Activated B cell treated with CpG ODN at 0.5 μM for 24 hours (primary cell): Measurements from ENCODE around the gene OTOS. TPM values are rescaled to one million over a fixed set of nuclear protein-coding genes. Genes with fewer than 3 reads are reported as not detected.

Experiments used
- ATAC-seq: fragments of 200-7000 bp; cut with Tn5 transposase; one replicate; pipeline ENCODE4 v1.10.0; 2021; ENCODE audit warnings: low read depth, mild to moderate bottlenecking, moderate library complexity
- CTCF ChIA-PET: fragments of 350-600 bp; sonication (Branson Sonifier 250); formaldehyde crosslinking; loops from one replicate; lab custom pipeline; 2021; ENCODE audit warnings: antibody characterized with exemption; lab: Charles Lee
- POLR2A ChIA-PET: fragments of 350-600 bp; sonication (Branson Sonifier 250); formaldehyde crosslinking; loops from one replicate; lab custom pipeline; 2021; ENCODE audit warnings: antibody characterized with exemption; lab: Charles Lee
- DNase-seq: peaks from one replicate; pipeline ENCODE4 v3.0.0; 2022
- H3K27ac Mint-ChIP-seq: one replicate; pipeline ENCODE4 v1.8.0; 2020; ENCODE audit warnings: mixed read lengths
- H3K27me3 Mint-ChIP-seq: one replicate; pipeline ENCODE4 v1.8.0; 2021; ENCODE audit warnings: mixed read lengths
- H3K36me3 Mint-ChIP-seq: one replicate; pipeline ENCODE4 v1.8.0; 2021; ENCODE audit warnings: low read depth, mixed read lengths
- H3K4me1 Mint-ChIP-seq: one replicate; pipeline ENCODE4 v1.8.0; 2021; ENCODE audit warnings: mixed read lengths
- H3K4me3 Mint-ChIP-seq: one replicate; pipeline ENCODE4 v1.8.0; 2020; ENCODE audit warnings: mild to moderate bottlenecking, mixed read lengths
- H3K9me3 Mint-ChIP-seq: one replicate; pipeline ENCODE4 v1.8.0; 2020; ENCODE audit warnings: mixed read lengths
- CTCF ChIP-seq: fragments of 200-600 bp; IDR thresholded peaks from one replicate; pipeline ENCODE4 v1.8.0; 2022; ENCODE audit warnings: antibody characterized with exemption, mild to moderate bottlenecking
- intact Hi-C: fragments of 100-400 bp; cut with micrococcal nuclease; formaldehyde crosslinking; loops from one replicate; pipeline ENCODE4 v1.15.1; 2024
- total RNA-seq: library from RNA; stranded (reverse); gene quantifications from 2 replicates; pipeline ENCODE4 v1.2.3, GENCODE V29; 2022

OTOS gene
- total RNA-seq, 1 donor from 2014 or later, result not detected

DNA sequence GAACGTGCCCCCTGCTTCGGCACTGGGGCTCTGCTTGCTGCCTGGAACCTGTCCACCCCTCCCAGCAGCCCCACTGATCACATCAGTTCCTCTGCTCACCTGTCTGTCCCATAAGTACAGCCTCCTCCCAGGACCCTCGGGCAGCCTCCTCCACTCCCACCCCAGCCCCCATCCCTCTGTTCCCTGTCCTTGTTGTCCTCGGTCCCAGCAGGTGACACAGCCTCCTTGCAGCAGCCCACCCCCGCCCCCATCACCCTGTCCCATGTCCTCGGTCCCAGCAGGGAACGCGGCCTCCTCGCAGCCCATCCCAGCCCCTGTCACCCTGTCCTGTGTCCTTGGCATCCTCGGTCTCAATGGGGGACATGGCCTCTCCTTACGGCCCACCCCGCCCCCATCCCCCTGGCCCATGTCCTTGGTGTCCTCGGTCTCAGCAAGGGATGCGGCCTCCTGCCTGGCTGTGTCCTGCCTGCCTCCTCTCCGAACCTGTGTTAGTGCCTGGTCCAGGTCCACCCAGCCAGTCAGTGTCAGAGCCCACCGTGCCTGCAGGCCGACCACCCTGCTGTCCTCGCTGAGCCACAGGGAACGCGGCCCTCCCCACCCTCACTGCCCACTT lies 4.3 kb upstream of the OTOS start:
- H3K27me3 Mint-ChIP-seq, result peaks cover 15% of the 10 kb centered on the region
- ChIA-PET POLR2A (no interaction called here), CTCF (interaction anchor here (1.1 to 8.1 kb wide), 3 partner anchors 81 to 1111 kb away, joined by 6 to 106 read pairs (median 9); no protein-coding TSS in a partner anchor)
- intact Hi-C loops, result loop anchor here (1.0 to 10.0 kb wide), 3 partner anchors 83 to 1357 kb away; no protein-coding TSS in a partner anchor
- no peak overlapping the region for H3K27ac Mint-ChIP-seq
- H3K36me3 Mint-ChIP-seq, result no peaks in the 10 kb centered on the region
- DNase-seq (no peak), ATAC-seq (no peak)
- TF ChIP-seq CTCF, result no peak
- no peak overlapping the region for H3K4me3 Mint-ChIP-seq
- peaks cover 1% of the 10 kb centered on the region for H3K4me1 Mint-ChIP-seq
- no peaks in the 10 kb centered on the region for H3K9me3 Mint-ChIP-seq

DNA sequence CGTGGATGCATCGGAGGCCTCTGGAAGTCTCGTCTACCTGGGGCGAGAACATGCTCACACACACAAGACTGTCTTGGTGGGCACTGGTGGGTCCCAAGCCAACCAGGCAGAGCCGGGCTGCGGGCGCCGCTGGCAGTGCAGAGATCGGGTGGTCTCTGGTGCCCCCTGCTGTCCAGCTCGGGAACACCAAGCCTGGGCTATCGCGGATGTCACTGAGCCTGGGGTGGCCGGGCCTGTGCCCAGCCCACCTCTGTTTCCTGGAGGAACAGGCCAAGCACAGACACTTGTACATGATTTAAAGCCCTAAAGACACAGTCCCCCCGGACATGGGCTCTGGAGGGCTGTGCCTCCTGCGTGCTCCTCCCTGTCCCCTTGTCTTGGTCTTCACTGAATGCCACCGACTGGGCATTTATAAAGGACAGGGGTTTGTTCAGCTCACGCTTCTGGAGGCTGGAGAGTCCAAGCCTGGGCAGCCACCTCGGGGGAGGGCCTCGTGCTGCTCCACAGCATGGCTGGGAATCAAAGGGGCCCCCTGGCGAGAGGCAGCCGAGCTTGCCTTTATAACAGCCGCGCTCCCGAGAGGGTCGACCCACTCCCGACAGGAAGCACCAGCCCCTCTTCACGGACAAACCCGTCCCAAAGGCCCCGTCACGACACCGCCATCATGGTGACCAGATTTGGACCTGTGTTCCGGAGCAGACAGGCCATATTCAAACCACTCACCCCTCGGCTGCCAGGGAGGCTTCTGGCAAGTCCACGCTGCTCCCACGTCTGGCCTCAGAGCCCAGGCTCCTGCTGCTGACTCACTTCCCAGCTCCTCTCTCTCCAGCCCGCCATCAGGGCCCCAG lies 3.6 kb upstream of the OTOS start:
- POLR2A ChIA-PET, result interaction anchor here (0.7 kb wide), 1 partner anchor 736 kb away, joined by 3 read pairs; no protein-coding TSS in a partner anchor
- peaks cover 1% of the 10 kb centered on the region for H3K4me1 Mint-ChIP-seq
- intact Hi-C loops, result loop anchor here (1.0 to 10.0 kb wide), 4 partner anchors 83 to 1773 kb away; no protein-coding TSS in a partner anchor
- no peaks in the 10 kb centered on the region for H3K36me3 Mint-ChIP-seq
- peak; percentile 44 for TF ChIP-seq CTCF
- H3K27me3 Mint-ChIP-seq, result peaks cover 15% of the 10 kb centered on the region
- peak; percentile 98 for ATAC-seq
- H3K9me3 Mint-ChIP-seq, result no peaks in the 10 kb centered on the region
- H3K27ac Mint-ChIP-seq, result no peak overlapping the region
- DNase-seq, result peak; percentile 79
- CTCF ChIA-PET, result interaction anchor here (0.7 to 8.1 kb wide), 6 partner anchors 77 to 1359 kb away, joined by 3 to 106 read pairs (median 6); no protein-coding TSS in a partner anchor
- no peak overlapping the region for H3K4me3 Mint-ChIP-seq

DNA sequence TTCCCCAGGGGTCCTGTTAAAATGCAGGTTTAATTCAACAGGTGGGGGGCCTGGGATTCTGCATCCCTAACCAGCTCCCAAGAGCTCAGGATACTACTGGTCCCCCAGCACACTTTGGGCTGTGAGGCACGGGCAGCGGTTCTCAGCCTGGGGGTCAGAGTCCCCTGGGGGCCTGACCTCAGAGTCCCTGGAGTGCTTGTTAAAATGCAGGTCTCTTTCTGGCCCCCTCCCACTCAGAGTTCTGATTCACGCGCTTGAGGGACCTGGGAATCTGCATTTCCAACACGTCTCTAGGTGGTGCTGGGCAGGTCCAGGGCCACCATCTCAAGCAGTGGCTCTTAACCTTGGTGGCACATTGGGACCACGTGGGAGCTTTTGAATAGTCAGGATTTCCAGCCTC lies 2.8 kb upstream of the OTOS start:
- CTCF ChIA-PET, result interaction anchor here (0.9 to 8.1 kb wide), 6 partner anchors 9 to 1110 kb away, joined by 3 to 106 read pairs (median 6); no protein-coding TSS in a partner anchor
- intact Hi-C loops, result loop anchor here (2.0 to 10.0 kb wide), 3 partner anchors 1008 to 1772 kb away; no protein-coding TSS in a partner anchor
- Mint-ChIP-seq H3K4me3 (no peak overlapping the region), H3K27me3 (peaks cover 18% of the 10 kb centered on the region), H3K4me1 (peaks cover 1% of the 10 kb centered on the region), H3K9me3 (no peaks in the 10 kb centered on the region), H3K36me3 (no peaks in the 10 kb centered on the region), H3K27ac (no peak overlapping the region)
- POLR2A ChIA-PET, result interaction anchor here (0.7 kb wide), 1 partner anchor 735 kb away, joined by 3 read pairs; no protein-coding TSS in a partner anchor
- no peak for TF ChIP-seq CTCF
- DNase-seq (no peak), ATAC-seq (no peak)

- ATAC-seq (no peak), DNase-seq (no peak)
- intact Hi-C loops, result loop anchor here (2.0 to 10.0 kb wide), 3 partner anchors 1008 to 1772 kb away; no protein-coding TSS in a partner anchor
- H3K27ac Mint-ChIP-seq, result no peak overlapping the region
- ChIA-PET POLR2A (no interaction called here), CTCF (interaction anchor here (0.9 to 8.1 kb wide), 5 partner anchors 10 to 130 kb away, joined by 3 to 106 read pairs (median 5); no protein-coding TSS in a partner anchor)
- no peaks in the 10 kb centered on the region for H3K9me3 Mint-ChIP-seq
- H3K4me3 Mint-ChIP-seq, result no peak overlapping the region
- no peak for TF ChIP-seq CTCF
- peaks cover 18% of the 10 kb centered on the region for H3K27me3 Mint-ChIP-seq
- H3K36me3 Mint-ChIP-seq, result no peaks in the 10 kb centered on the region
- peaks cover 1% of the 10 kb centered on the region for H3K4me1 Mint-ChIP-seq
Measured at GRCh38 chr2:240142859-240143258, 2.4 kb upstream of the OTOS start.
